ENCODE measurements around the gene ARHGAP30.
"Not testable (repeated sequence)": the region's sequence is repeated elsewhere in the genome, so short reads cannot be mapped to it uniquely, and the experiment has no call there.

ARHGAP30 gene

DNA sequence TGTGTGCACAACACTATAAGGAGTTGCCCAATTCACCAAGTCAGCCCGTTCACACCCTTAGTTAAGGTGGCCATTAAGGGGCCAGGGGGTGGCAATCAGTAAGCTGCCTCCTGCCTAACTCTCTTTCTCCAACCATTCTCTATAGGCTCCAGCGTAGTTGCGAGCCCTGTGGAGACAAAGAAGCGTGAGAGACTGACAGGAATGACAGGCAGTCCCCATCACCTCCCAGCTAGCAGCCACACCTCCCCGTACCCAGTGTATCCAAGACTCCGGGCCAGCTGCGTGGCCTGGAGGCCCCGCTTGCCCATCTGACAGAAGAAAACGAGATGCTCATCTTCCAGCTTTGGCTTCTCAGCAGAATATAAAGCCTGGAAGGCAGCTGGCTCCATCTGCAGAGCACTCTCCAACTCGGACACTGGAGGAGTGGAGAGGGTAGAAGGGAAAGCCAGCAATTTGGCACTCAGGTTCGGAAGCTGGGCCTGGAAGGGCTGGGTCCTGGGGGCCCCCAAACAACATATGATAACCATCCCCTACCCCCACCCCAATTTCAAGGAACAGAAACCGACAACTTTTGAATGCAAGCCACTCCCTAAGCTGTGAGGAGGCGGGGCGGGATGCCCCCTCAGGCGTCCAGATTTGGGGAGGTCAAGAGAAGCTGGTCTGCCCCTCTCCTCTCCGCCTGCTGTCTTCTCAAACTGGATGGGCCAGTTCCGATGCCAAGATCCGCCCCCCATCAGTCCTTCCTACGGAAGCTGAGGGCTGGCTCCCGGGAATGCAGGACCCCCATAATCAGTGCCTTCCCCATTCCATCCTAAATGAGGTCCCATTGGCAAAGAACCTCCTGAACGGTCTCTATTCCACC is 31.8 kb downstream of the ARHGAP30 start:
- DNase-seq: no peak

DNA sequence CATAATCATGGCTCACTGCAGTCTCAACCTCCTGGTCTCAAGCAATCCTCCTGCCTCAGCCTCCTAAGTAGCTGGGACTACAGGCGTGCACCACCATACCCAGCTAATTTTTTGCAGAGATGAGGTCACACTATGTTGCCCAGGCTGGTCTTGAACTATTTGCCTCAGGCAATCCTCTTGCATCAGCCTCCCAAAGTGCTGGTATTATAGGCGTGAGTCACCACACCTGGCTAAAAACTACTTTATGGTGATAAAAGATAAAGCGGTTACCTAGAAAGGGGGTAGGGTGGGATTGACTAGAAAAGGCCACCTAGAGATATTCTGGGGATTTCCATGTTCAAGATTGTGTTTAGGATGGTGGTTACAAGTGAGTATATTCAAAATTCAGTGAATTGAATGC is 35.9 kb downstream of the ARHGAP30 start:
- no peak for DNase-seq

DNA sequence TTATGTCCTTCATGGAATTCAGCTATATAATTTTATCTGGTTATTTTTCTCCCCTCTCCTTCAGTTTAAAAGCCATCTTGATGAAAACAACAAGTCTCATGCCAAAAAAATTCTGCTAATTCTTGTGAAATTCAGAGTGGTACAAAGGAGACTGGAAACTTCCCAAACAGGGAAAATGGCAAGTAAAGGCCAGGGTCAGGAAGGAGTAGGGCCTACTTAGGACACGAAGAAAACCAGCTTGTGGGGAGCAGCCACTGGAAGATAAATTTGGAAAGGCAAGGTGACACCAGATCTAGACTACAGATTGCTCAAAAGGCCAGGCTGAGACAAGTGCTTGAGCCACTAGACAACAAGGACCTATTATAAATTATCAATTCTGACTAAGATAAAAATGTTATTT is 37.3 kb downstream of the ARHGAP30 start:
- no peak for DNase-seq

DNA sequence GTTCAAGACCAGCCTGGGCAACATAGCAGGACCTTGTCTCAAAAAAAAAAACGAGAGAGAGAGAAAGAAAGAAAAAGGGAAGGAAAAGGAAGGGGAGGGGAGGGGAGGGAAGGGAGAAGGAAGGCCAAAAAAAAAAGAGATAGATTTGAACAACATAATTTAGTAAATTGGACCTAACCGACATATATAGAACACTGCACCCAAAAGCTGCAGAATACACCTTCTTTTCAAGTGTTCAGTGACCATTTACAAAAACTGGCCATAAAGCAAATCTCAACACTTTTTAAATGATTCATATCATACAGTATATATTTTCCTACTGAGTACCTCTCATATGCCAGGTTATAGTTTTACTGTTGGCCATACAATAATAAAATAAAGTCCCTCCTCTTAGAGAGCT is 37.8 kb downstream of the ARHGAP30 start:
- DNase-seq: no peak

DNA sequence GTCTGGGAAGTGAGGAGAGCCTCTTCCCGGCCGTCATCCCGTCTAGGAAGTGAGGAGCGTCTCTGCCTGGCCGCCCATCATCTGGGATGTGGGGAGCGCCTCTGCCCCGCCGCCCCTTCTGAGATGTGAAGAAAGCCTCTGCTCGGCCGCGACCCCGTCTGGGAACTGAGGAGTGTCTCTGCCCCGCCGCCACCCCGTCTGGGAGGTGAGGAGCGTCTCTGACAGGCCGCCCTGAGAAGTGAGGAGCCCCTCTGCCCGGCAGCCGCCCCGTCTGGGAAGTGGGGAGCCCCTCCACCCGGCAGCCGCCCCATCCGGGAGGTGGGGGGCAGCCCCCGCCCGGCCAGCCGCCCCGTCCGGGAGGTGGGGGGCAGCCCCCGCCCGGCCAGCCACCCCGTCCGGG is 40.2 kb downstream of the ARHGAP30 start:
- not testable (repeated sequence) for DNase-seq

DNA sequence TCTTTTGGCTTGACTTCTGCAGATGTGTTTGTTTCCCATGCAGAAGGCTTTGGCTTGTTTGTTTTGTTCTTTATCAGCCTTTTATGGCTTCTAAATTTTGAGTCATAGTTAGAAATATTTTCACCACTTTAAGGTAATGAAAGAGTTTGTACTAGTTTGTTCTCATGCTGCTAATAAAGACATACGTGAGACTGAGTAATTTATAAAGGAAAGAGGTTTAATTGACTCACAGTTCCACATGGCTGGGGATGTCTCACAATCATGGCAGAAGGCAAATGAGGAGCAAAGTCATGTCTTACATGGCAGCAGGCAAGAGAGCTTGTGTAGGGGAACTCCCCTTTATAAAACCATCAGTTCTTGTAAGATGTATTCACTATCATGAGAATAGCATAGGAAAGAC is 42.7 kb downstream of the ARHGAP30 start:
- not testable (repeated sequence) for DNase-seq

DNA sequence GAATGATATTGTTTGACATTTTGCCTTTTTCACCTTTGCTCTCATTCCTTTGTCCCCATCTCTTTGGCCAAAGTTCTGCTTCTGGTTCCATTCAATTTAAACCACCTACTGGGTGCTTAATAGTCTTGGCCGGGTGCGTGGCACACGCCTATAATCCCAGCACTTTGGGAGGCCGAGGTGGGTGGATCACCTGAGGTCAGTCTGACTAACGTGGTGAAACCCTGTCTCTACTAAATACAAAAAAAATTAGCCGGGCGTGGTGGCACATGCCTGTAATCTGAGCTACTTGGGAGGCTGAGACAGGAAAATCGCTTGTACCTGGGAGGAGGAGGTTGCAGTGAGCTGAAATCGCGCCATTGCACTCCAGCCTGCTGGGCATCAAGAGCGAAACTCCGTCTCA is 47.3 kb downstream of the ARHGAP30 start:
- not testable (repeated sequence) for DNase-seq

DNA sequence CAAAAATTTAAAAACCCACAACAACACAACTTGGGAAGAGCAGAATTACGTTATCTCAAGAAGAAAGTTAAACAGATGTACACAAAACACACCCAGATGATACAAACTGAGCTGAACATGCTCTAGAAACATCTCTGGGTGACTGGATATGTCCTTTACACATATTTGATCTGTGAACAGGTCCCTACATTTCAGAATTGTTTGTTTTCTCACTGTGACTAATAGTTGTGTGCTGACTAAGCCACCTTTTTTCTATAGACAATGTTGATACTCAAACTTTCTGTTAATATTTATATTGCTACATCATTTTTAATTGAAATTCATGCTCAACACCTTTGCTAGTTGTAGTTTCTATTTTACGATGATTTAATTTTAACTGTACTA is 47.7 kb downstream of the ARHGAP30 start:
- no peak for DNase-seq

DNA sequence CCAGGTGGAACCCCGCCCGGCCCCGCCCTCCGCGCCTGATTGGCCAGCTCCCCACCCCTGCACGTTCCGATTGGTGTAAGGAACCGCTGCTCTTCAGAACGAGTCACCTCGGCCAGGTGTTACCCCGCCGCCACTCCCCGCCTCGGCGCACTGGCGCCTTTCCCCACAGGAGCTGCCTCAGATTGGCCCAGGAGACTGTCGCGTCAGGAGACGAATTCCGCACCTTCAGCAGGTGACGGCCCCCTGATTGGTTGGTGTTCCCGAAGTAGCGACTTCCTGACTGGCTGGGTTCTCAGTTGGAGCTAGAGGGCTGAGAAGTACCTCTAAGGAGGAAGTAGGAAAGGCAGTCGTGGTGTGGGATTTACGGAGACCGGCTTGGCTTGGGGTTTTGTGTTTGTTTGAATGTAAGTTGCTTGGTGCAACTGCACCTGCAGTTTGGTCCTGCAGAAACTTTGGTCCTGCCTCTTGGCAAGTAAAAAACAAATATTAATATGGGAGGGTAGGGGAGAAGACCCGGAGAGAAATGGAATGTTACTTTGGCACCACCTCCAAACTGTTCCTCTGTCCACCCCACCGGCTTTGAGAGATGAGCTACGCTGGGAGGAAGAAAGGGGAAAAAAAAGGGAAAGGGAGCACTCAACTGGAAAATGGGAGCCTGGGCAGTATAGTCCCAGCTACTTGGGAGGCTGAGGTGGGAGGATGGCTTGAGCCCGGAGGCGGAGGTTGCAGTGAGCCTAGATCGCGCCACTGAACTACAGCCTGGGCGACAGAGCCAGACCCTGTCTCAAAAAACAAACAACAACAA is 48.3 kb downstream of the ARHGAP30 start:
- peak; percentile 9 for DNase-seq

DNA sequence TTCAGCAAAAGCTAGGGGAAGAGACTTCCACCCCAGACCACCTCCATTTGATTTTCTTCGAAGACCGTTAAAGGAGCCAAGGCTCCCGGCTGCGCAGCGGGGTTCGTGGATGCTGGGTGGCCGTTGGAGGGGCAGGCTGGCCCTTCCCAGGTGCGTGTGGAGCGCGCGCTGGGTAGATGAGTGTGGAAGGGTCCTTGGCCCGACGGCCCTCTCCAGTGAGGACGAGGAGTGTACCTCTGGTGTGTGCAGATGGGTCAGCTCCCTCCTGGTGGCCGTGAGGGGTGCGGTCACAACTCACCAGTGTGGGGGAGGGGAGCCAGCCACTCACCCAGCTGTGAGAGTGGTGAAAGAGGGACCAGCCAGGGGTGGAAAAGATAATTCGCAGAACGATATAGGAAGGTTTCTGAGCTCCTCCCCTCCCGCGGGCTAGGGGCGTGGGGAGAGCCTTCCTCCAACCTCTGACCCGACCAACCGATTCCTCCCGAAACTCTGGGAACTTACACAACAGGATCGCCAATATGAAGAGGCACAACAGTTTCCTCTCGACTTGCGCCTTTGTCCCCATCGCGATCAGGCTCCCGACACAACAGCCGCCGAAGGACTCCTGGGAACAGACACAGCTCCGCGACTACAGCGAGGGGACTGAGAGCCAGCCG is 49.1 kb downstream of the ARHGAP30 start, which contains the start of gene F11R:
F11R (minus strand) TSS at position 644 of the 656 bp plus-strand sequence; CDS start at position 565, 79 bp downstream.
- DNase-seq: no peak

DNA sequence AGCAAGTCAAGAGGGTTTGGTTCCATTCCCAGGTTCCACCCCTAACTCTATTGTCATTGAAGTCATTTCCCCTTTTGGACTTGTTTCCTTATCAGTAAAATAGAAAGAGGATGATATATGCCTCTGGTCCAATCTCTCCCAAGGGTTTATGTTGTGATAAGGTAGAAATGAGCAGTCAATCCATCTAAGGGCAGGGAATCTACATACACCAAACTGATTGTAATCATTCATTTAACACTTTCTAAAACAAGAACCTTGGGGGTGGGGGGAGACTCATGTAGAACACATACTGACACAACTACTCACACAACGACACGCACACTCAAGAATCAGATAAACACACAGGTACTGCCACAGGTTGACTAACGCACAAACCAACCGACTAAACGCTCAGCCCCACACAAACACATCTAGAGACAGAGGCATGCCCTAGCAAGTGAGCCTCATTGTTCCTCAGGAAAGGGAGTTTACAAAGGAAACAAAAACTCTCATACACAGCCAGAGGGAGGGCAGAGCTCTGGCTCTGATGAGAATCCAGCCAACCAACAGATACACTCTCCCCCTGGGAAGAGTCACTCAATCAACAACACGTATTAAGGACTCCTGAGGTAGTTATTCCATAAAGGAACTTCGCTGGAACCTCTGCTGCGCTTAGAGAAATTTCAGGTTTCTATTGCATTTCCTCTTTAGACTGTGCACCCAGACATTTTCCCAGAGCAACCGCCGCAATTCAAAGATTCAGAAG is 49.8 kb downstream of the ARHGAP30 start:
- no peak for DNase-seq

DNA sequence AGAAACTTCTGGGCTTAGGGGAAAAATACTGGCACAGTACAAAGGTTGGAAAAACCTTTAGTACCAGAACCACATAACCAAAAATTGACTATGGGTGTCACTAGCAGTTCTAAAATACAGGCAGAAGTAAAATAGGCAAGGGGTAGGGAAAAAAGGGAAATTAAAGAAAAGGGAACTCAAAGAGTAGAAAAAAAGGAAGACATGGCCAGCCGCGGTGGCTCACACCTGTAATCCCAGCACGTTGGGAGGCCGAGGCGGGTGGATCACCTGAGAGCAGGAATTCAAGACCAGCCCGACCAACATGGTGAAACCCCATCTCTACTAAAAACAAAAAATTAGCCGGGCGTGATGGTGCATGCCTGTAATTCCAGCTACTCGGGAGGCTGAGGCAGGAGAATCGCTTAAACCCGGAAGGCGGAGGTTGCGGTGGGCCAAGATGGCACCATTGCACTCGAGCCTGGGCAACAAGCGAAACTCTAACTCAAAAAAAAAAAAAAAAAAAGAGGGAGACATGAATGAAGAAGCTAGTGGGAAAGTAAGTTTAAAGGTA is 50.5 kb downstream of the ARHGAP30 start:
- not testable (repeated sequence) for DNase-seq

DNA sequence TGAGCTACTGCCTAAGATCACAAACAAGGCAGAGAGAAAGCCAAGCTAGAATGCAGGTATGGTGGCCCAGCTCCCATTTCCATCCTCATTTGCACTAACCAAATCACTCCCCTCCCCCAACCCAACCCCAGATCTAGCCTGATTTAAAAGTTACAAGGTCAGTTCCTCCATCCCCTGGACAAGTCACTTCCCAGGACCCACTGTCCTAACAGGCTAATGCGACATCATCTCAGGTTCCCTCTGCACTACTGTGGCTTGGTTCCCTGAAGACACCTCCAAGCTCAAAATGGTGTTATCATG is 51.1 kb downstream of the ARHGAP30 start:
- DNase-seq: no peak

DNA sequence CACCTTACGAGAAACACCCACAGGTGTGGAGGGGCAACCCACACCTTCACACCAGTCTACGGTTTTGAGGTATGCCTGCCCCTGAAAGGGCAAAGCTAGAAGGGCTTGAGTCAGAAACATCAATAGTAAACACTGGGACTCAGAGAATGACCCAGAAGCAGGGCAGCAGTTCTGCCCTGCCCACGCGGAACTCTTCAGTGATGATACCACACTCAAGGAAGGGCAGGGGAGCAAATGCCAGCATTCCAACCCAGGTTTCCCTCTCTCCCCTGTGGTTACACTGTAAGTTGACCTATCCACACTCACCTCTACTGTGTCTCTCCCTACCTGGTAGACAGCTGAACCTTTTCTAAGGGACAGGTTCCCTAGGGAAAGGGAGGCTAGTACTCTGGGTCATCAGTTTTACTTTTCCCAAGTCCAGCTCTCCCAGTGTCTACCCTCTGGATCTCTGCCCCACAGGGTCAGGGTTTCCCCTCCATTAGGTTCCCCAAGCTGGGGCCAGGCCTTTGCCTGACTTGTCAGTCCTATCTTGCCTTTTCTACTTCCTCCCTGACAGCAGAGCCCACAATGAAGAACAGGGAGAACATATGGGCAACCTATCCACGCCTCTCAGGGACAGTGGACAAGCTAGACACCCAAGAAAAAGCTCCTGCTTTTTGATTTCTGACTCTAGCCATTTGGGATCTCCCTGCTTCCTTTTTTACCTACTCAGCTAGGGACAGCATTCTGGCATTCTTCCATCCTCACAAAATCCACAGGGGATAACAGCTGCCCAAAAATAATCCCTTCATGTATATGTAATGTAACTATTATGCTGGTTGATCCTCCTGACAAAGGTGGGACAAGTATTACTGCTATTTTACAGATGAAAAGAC is 51.7 kb downstream of the ARHGAP30 start:
- no peak for DNase-seq

DNA sequence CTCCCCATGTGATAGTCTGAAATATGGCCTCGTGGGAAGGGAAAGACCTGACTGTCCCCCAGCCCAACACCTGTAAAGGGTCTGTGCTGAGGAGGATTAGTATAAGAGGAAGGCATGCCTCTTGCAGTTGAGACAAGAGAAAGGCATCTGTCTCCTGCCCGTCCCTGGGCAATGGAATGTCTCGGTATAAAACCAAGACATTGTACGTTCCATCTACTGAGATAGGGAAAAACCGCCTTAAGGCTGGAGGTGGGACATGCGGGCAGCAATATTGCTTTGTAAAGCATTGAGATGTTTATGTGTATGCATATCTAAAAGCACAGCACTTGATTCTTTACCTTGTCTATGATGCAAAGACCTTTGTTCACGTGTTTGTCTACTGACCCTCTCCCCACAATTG is 52.5 kb downstream of the ARHGAP30 start:
- DNase-seq: not testable (repeated sequence)

DNA sequence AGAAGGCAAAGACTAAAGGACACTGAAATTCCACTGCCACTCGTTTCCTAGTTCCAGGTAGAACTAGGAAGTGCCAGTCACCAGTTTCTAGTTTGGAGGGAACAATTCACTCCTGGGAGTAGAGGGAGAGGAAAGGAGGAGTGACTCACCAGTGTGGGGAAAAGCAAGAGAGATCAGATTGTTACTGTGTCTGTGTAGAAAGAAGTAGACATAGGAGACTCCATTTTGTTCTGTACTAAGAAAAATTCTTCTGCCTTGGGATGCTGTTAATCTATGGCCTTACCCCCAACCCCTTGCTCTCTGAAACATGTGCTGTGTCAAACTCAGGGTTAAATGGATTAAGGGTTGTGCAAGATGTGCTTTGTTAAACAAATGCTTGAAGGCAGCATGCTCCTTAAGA is 53.0 kb downstream of the ARHGAP30 start:
- DNase-seq: not testable (repeated sequence)

DNA sequence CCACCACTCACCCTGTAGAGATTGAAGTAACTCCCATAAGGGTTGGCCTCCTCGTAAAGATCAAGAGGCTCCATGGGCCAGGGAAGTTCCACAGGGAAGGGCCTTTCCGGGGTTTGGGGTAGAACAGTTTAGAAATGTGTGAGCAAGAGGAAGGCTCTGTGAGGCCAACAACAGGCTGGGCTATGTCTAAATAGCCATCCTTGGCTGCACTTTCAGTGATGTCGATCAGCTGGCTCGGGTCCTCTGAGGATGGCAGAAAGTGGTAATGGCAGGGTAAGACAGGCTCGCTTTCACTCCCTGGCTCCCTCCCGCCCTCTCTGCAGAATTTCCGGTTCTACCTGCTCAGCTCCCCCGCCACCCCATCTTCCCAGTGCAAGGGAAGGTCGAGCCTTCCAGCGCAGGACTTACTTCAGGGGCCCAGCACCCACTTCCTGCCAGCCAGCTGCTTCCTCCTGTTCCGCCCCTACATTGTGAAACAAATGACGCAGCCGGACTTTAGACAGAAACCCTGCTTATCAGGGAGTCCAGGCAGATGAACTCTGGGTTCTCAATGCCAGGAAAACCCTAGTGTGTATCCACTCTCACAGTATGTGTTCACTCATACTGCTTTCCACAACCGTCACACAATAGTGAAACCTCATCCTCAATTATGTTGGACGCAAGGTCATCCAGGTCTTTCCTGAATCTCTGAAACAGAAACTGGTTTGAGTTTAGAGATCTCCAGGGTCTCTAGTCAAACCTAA is 56.0 kb downstream of the ARHGAP30 start:
- no peak for DNase-seq

DNA sequence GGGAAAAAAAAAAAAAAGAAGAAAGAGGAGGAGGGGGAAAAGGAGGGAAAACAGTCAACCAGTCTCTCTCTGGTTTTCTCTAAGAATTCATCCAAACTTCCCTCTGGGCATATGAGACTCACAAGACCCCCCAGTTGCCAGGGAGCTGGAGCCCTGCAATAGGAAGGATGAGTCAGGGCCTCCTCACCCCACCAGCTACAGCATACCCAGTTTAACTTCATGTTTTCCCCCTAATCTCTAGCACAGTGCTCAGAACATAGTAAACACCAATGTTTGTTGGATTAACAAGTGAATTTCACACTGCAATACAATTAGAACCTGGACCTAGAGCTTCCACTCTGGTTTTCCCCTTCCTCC is 56.6 kb downstream of the ARHGAP30 start:
- DNase-seq: no peak

DNA sequence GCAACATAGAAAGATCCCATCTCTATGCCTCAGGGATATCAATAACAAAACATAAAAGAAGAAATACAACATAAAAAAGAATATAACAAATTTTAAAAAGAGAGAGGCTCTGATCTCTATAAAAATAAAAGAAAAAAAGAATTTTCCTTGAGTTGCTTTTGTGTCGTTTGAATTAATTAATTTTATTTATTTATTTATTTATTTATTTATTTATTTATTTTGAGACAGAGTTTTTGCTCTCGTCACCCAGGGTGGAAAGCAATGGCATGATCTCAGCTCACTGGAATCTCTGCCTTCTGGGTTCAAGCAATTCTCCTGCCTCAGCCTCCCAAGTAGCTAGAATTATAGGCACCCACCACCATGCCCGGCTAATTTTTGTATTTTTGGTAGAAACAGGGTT is 57.3 kb downstream of the ARHGAP30 start:
- no peak for DNase-seq

DNA sequence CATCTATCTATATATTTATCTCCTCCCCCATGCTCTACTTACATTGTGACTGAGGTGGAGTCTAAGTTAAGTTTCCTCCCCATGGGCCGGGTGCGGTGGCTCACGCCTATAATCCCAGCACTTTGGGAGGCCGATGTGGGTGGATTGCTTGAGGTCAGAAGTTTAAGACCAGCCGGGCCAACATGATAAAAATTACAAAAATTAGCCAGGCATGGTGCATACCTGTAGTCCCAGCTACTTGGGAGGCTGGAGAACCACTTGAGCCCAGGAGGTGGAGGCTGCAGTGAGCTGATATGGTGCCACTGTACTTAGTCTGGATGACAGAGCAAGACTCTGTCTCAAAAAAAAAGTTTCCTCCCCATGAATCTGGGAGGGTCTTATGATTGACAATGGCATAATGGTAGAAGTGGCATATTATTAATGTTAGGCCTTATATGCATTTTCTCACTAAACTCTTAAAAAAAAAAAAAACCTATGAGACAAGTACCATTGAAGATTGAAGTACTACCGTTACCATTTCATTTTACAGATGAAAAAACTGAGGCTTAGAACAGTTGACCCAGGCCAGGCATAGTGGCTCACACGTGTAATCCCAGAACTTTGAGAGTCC is 60.0 kb downstream of the ARHGAP30 start:
- DNase-seq: no peak

Data from fibroblast of skin of back (primary cell).